ENCODE data around the gene EDN1.
"Not testable (repeated sequence)": the region's sequence is repeated elsewhere in the genome, so short reads cannot be mapped to it uniquely, and the experiment has no call there.

EDN1 gene

DNA sequence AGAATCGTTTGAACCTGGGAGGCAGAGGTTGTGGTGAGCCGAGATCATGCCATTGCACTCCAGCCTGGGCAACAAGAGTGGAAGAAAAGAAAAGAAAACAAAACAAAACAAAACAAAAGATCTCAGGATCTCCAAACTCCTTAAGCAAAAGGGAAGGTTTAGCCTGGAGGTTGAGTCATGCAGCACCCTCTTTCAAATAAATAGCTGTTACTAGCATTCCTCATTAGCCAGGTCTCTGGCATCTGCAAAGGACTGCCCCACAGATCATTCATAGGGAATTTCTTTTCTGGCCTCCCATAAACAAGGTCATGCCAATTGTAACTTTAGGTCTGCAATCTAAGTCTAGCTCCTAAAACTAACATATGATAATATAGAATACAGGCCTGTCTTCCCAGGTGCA lies 37.2 kb downstream of the EDN1 start:
- no peak for DNase-seq (ENCODE audit: low read depth)

DNA sequence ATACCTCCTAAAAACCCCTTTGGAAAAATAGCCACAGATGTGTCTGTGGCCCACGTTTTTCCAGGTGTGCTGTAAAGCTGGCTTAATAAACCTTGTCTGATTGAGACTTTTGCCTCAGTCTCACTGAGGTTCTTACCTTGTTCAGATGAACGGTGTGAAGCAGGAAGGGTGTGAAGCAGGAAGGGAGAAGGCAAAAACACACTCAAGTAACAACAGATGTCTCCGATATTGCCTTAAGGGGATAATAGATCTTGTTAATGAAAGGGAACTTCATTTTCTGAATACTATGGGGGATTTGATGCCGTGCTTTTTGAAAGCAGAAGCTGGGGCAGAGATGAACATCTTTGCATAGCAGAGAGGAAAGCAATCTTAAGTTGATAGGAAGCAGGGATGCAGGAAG lies 37.8 kb downstream of the EDN1 start:
- no peak for DNase-seq (ENCODE audit: low read depth)

GRCh38 chr6:12328701-12329100 lies 38.5 kb downstream of the EDN1 start:
- DNase-seq (ENCODE audit: low read depth): no peak

- no peak for DNase-seq (ENCODE audit: low read depth)
Measured at GRCh38 chr6:12331474-12331873, 41.3 kb downstream of the EDN1 start.

- no peak for DNase-seq (ENCODE audit: low read depth)
Measured at GRCh38 chr6:12331951-12332749, 42.0 kb downstream of the EDN1 start.

- not testable (repeated sequence) for DNase-seq (ENCODE audit: low read depth)
Measured at GRCh38 chr6:12332750-12333079, 42.6 kb downstream of the EDN1 start.

DNA sequence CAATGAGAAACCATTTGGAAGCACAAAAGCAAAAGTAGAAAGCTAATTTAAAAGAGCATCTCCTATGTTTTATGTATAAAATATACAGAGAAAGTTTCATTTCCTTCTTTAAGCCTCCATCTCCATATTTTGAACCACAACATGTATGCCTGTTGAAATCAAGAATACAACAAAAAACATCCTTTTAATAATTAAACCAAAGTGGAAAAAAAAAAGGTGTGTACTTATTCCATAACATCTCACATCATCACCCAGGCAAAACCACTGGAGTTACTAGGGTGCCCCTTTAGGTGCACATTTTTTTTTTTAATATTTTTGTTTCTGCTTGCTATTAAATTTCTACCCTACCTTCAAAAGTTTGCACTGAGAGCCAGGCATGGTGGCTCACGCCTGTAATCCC lies 43.0 kb downstream of the EDN1 start:
- no peak for DNase-seq (ENCODE audit: low read depth)

DNA sequence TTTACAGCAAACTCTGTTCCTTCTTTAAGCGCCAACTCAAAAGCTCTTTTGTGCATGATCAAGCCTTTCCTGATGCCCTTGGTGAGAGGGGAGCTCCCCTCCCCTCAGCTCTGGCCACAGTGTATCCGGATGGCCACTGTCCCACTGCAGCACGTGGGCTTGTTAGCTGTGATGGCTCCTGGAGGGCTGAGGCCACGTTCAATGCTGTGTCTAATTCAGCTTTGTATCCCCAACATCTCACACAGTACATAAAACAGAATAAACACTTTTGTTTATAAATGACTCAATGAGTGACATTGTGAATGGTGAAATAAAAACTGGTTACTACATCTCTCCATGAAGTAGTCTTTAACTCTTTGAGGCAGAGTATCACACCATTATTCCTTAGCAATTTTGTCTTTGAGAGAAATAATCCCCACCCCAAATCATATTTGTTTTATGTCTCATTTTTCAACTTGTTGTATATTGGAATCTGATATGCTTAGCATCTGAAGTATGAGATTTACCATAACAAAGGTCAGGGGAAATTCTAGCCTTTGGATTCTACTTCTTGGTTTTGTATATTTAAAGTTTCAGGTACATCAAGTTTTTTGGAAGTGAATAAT lies 44.5 kb downstream of the EDN1 start:
- DNase-seq (ENCODE audit: low read depth): no peak

GRCh38 chr6:12335131-12335527 lies 45.0 kb downstream of the EDN1 start:
- DNase-seq (ENCODE audit: low read depth): no peak

GRCh38 chr6:12335717-12336116 lies 45.6 kb downstream of the EDN1 start:
- DNase-seq (ENCODE audit: low read depth): no peak

DNA sequence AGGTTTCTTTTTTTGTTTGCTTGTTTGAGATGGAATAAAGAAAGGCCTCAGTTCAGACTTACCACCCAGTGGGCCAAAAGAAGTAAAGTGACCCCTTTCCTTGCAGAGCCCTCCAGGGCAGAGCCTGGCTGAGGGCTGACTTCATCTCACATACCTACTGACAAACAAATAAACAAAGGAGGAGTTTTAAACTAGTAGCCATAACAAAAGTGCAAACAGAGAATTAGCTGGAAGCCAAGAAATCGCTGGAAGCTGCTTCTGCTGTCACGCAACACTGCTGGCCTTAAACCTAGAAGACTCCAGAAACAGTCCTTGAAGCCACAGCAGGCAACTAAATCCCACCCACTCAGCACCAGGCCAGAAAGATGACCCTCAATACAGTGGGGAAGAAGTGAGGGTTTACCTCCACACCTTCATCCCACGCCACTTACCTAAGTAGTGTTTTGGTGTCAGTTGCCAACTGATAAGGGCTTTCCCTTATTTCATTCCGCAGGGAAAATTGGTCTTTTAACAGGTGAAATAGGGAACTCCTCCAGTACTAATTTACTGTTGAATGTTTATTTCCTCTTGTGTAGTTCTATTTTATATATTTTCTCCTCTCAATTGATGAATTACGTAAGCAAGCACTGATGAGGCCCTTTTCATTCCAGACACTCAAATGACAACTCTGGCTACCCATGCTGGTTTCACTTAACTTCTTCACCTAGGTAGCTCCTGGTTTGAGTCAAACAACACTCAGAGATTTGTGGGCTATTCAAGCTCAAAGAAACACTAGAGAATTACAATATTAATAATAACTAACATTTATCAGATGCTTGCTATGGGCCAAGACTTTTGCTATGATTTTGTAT lies 46.2 kb downstream of the EDN1 start:
- DNase-seq (ENCODE audit: low read depth): no peak

GRCh38 chr6:12339022-12339421 lies 48.9 kb downstream of the EDN1 start:
- DNase-seq (ENCODE audit: low read depth): no peak

GRCh38 chr6:12339808-12340487 lies 49.8 kb downstream of the EDN1 start:
- no peak for DNase-seq (ENCODE audit: low read depth)

- DNase-seq (ENCODE audit: low read depth): no peak
Measured at GRCh38 chr6:12340488-12340818, 50.3 kb downstream of the EDN1 start.

DNA sequence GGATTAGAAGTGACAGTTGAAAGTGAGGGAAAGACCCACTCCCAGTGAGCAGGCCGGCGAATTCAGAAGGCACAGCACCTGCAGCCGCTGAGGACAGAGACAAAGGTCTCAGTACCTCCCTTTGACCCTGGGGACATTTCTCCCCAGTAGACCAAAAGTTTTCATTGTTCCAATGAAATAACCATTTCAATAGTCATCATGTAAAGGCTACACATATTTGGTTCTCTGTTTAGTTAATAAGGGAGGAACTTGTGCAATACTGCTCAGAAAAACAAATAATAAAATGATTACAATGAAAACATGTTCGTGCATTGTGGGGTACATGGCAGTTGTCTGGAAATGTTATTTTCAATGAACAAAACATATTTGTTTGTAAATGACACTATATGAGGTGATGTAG lies 52.5 kb downstream of the EDN1 start:
- DNase-seq (ENCODE audit: low read depth): no peak

DNA sequence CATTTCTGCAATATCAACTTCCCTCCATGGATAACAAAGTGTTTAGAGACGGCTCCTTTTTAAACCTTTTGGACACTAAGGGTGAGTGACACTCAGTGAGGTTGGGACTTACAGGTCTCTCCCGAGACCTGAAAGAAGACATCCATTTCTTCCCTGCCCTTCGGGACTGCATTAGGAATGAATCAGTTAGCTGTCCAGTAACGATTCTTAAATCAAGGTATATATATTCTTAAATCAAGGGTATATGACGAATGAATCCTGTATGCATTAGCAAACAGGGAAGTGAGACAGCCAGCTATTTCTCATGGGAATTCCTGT lies 52.9 kb downstream of the EDN1 start:
- DNase-seq (ENCODE audit: low read depth): no peak

GRCh38 chr6:12343440-12344162 lies 53.4 kb downstream of the EDN1 start:
- no peak for DNase-seq (ENCODE audit: low read depth)

DNA sequence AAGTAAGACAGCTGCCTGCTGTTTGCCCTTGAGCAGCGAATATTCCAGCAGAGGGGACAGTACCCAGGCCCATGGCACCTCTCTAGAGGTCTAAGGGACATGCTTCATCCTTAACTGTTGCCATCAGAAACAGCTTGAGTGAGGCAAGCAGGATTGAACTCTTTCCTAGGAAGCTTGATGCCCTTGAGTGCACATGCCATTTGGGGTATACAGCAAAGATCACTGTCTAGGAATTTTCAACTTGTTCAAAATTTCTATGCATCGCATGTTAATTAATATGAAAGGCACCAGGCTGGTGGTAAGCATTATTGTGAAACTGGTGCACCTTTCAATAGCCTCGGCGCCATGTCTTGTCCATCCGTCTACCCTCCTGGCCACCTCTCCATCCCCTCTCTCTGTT lies 54.1 kb downstream of the EDN1 start:
- no peak for DNase-seq (ENCODE audit: low read depth)

DNA sequence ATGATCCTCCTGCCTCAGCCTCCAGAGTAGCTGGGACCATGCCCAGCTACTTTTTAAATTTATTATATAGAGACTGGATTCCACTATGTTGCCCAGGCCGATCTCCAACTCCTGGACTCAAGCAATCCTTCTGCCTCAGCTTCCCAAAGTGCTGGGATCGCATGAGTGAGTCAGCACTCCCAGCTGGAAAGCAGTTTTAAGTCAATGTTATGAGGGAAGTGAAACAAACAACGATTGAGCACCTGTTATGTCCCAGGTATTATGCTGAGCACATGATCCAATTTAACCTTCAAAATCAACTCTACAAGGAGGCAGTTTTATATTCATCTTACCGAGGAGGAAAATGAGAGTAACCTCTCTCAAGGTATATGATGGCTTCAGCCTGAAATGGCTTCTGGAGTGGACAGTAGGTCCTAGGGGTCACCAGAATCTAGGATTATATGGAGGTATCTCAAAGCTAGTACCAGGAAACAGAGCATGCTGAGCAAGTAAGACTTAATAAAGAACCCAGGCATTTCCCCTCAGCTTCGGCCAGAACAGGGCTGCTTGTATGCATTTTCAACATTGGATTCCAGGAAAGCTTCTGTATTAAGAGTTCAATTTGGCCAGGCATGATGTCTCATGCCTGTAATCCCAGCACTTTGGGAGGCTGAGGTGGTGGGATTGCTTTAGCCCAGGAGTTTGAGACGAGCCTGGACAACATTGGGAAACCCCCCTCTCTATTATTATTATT lies 55.0 kb downstream of the EDN1 start:
- DNase-seq (ENCODE audit: low read depth): no peak

DNA sequence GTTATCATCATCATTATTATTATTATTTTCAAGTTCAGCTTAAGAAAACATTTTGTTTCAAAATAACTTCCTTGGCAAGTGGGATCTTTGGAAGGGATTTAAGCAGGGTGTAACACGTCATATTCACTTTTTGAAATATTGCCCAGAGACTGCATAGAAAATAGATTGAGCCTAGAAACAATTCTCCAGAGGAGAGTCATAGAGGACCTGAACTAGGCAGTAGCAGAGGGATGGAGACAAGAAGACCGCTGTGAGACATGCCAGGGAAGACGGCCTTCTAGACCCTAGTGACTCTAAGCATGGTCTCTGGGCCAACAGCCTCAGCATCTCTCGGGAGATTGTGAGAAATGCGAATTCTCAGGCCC lies 55.5 kb downstream of the EDN1 start:
- no peak for DNase-seq (ENCODE audit: low read depth)

Data from stimulated activated CD8-positive, alpha-beta memory T cell treated with anti-CD3 and anti-CD28 coated beads, Interleukin-12 subunit alpha, Interleukin-12 subunit beta, amount 100 ng/mL, for 1 hour (primary cell).